H4 (cell line): ENCODE data around the gene EDARADD. TPM values are rescaled to one million over a fixed set of nuclear protein-coding genes. Genes with fewer than 3 reads are reported as not detected.
"Not testable (repeated sequence)": the region's sequence is repeated elsewhere in the genome, so short reads cannot be mapped to it uniquely, and the experiment has no call there.

ENCODE experiments used
- DNase-seq: peaks from one replicate; pipeline ENCODE4 v3.0.0-alpha.2; 2015; ENCODE audit warnings: low spot score
- total RNA-seq: library from RNA; depleted of rRNA; stranded (reverse); fragments of >200 nt; shearing (Covaris generic); gene quantifications from 2 replicates; pipeline ENCODE4 v1.2.3, GENCODE V29; 2014; rRNA removed

Gene EDARADD
- 1.1 and 3.7 TPM in 2 replicates for total RNA-seq

GRCh38 chr1:236393681-236394481 lies at the start of gene EDARADD:
EDARADD (plus strand) TSS chr1:236394286; CDS start chr1:236394445, 159 bp downstream.
- peak; percentile 50 for DNase-seq

- no peak for DNase-seq
These were observed 48.4 kb upstream of the EDARADD start for GRCh38 chr1:236345728-236346127.

DNA sequence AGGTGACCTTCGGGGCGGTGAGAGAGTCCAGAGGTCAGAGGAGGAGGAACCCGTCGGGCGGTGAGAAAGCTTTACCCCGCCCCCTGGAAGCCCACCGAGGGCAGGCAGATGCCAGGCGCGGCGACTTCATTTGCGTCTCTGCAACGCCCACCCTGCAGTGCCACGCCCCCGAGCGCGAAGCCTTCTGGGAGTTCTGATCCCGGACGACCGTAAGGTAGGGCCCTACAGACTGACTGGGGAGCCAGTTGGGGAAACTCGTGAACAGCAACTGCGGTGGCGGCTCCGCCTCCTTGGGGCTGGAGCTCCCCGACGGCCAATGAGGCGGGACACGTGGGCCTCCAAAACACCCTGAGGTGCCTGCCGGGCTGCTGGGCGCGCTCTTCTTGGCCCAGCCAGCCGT lies 46.0 kb upstream of the EDARADD start:
- DNase-seq: no peak

GRCh38 chr1:236350308-236350707 lies 43.8 kb upstream of the EDARADD start:
- no peak for DNase-seq

DNA sequence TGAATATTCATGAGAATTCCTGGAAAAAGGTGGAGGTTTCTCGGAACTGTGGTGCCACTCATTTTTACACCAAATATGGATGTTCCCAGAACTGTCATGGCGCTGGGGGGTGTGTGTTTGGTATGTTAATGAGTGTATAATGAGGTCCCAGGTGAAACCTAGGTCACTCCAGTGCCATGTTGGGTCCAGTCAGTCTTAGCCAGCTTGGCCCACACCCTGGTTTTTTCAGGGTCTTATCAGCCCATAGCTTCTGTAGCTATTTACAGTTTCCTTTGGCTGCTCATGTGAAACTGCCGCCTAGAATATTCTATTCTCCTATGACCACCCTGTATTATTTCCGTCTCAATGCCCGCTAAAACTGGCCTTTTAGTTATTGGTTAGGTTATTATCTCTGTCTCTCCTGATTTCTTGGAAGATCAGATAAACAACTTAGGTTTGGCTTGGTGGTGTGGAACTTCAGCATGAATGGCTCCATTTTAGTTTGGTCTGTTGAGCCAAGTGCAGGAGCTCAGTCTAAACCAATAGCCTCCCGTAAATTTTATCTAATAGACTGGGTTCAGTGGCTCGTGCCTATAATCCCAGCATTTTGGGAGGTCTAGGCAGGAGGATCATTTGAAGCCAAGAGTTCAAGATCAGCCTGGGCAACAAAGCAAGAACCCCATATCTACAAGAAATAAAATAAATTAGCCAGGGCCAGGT lies 42.1 kb upstream of the EDARADD start:
- DNase-seq: no peak

DNA sequence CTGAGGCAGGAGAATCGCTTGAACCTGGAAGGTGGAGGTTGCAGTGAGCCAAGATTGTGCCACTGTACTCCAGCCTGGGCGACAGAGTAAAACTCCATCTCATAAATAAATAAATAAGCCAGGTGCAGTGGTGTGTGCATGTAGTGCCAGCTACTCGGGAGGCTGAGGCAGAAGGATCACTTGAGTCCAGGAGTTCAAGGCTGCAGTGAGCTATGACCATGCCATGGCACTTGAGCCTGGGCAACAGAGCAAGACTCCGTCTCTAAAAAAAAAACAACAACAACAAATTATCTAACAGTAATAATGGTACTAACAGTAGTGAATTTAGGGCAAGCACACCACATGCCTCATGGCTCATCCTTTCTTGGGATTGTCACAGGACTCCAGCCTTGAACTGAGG lies 41.3 kb upstream of the EDARADD start:
- DNase-seq: not testable (repeated sequence)

GRCh38 chr1:236353813-236354212 lies 40.3 kb upstream of the EDARADD start:
- no peak for DNase-seq

GRCh38 chr1:236354330-236355147 lies 39.5 kb upstream of the EDARADD start:
- DNase-seq: peak; percentile 74

- DNase-seq: no peak
These were observed 37.9 kb upstream of the EDARADD start for GRCh38 chr1:236356141-236356540.

DNA sequence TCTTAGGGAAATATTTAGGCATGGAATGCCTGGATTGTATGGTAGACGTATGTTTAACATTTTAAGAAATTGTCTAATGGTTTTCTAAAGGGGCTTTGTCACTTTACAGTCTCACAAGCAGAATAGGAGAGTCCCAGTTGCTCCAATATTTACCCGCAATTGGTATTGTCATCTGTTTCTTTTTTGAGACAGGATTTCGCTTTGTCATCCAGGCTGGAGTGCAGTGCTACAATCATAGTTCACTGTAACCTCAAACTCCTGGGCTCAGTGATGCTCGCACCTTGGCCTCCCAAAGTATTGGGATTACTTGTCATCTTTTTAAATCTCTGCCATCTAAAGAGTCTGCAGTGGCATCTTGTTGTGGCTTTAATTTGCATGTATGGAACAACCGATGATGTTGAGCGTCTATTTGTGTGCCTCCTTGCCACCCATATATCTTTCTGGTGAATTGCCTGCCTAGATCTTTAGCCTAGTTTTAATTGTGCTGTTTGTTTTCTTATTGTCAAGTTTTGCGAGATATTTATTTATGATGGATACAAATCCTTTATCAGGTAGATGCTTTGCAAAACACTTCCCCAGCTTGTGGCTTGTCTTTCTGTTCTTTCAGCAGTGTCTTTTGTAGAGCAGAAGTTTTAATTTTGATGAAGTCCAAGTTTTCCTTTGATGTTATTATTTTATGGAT lies 32.0 kb upstream of the EDARADD start:
- DNase-seq: no peak

- DNase-seq: no peak
These were observed 30.8 kb upstream of the EDARADD start for GRCh38 chr1:236363237-236363636.

GRCh38 chr1:236365999-236366570 lies 28.0 kb upstream of the EDARADD start:
- no peak for DNase-seq

DNA sequence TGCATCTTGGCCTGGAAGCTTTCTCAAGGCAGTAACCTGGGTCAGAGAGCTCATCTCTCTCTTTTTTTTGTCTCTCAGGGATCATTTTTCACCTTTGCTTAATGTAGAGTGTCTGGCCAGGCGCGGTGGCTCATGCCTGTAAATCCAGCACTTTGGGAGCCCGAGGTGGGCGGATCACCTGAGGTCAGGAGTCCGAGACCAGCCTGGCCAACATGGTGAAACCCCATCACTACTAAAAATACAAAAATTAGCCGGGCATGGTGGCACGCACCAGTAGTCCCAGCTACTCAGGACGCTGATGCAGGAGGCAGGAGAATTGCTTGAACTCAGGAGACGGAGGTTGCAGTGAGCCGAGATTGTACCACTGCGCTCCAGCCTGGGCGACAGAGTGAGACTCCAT lies 27.4 kb upstream of the EDARADD start:
- DNase-seq: not testable (repeated sequence)

- no peak for DNase-seq
These were observed 23.7 kb upstream of the EDARADD start for GRCh38 chr1:236370420-236370819.

DNA sequence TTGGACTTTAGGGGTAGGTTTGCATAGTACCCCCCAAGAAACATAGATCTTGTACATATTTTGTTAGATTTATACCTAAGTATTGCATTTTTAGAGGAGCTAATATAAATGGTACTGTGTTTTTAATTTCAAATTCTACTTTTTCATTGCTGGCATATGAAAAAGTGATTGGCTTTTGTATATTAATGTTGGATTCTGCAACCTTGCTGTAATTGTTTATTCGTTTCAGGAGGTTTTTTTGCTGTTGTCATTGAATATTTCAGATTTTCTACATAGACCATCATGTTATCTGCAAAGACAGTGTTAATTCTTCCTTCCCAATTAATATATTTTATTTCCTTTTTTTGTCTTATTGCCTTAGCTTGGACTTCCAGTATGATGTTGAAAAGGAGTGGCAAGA lies 23.0 kb upstream of the EDARADD start:
- no peak for DNase-seq

- no peak for DNase-seq
These were observed 16.1 kb upstream of the EDARADD start for GRCh38 chr1:236377832-236378535.

- no peak for DNase-seq
These were observed 12.4 kb upstream of the EDARADD start for GRCh38 chr1:236381565-236382158.

GRCh38 chr1:236388332-236388731 lies 5.8 kb upstream of the EDARADD start:
- DNase-seq: no peak

DNA sequence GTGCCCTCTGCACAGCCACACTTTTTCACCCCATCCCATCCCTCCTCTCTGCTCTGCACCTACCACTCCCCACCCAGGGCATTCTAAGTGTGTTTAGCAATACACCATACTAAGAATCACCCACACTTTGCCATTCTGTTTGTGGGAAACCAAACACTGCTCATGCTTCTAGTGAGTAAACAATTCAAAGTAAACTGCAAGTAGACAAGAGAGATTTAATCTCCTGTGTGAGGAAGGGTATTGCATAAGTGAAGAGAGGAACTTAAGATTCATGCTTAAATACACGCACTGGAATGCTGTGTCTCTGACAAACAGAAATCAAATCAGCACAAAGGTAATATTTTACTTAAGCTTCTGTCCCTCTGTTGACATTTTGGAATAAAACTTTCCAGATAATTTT lies 4.8 kb upstream of the EDARADD start:
- DNase-seq: peak; percentile 41

DNA sequence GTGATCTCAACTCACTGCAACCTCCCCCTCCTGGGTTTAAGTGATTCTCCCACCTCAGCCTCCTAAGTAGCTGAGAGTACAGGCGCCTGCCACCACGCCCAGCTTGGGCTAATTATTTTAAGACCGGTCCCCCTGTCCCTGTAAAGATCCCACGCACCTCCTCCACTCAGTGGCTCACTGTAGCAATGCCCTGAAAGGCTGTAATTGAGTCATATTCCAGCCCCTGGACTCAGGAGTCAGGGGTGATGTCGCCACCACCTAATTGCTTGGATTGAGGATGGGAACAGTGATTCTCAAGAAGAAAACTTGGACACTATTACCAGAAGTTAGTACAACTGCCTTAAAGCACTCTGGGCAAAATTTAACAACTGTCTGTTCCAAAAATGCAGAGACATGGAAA lies 3.1 kb upstream of the EDARADD start:
- DNase-seq: no peak
